HepG2 (cell line): ENCODE results near the gene FAHD2A. TPM values are rescaled to one million over a fixed set of nuclear protein-coding genes. Genes with fewer than 3 reads are reported as not detected.

Experiments
- ATAC-seq: fragments of 200-7000 bp; cut with Tn5 transposase; 3 replicates; pipeline ENCODE4 v1.9.1; 2020; ENCODE audit warnings: mild to moderate bottlenecking, moderate library complexity
- BruUV-seq: library from RNA; stranded (reverse); fragments of 400-500 nt; replicated peaks from 2 replicates; lab custom pipeline; 2021; lab: Mats Ljungman, UMichigan
- CTCF ChIA-PET: fragments of 300-600 bp; formaldehyde crosslinking; extraction: SDS; loops from one replicate; lab custom pipeline; 2021; ENCODE audit warnings: low total read pairs, inconsistent platforms, low intra/inter-chr PET ratio; lab: Yijun Ruan, JAX
- POLR2A ChIA-PET: fragments of 350-600 bp; sonication (Branson Sonifier 250); formaldehyde crosslinking; loops from one replicate; lab custom pipeline; 2020; ENCODE audit warnings: antibody characterized with exemption, inconsistent platforms; lab: Yijun Ruan, JAX
- DNase-seq: peaks from one replicate; pipeline ENCODE4 v3.0.0-alpha.2; 2015; ENCODE audit warnings: low spot score
- FAIRE-seq: peaks from 3 replicates; lab custom pipeline; 2011; peaks lifted over from hg19 to GRCh38; lab: Jason Lieb, UNC
- H2AFZ ChIP-seq: one replicate; pipeline ENCODE4 v1.6.1; 2011; ENCODE audit warnings: low read length, inconsistent platforms
- H3K27ac ChIP-seq: fragments of 300-600 bp; 3 replicates; pipeline ENCODE4 v1.8.0; 2011; ENCODE audit warnings: mixed run types, mild to moderate bottlenecking, mixed read lengths, low read length, inconsistent platforms; ENCODE audit not compliant: insufficient read depth; ENCODE audit errors: extremely low read length
- H3K27me3 ChIP-seq, 2 experiments: fragments of 200-600 bp in 1 of 2; 2 replicates in 1 of 2; 3 replicates in 1 of 2; pipeline versions ENCODE4 v1.6.0 to v1.8.0; 2011; ENCODE audit warnings: low read length in 2 of 2, mild to moderate bottlenecking in 2 of 2, moderate library complexity in 2 of 2, inconsistent platforms in 1 of 2; ENCODE audit not compliant: insufficient read depth in 2 of 2, control insufficient read depth in 1 of 2
- H3K36me3 ChIP-seq, 2 experiments: fragments of 200-600 bp in 1 of 2; replicated peaks in 1 of 2; 2 replicates in 1 of 2; 3 replicates in 1 of 2; pipeline versions ENCODE4 v1.5.1 to v1.8.0; 2011; ENCODE audit warnings: low read length in 2 of 2, inconsistent platforms in 1 of 2; ENCODE audit not compliant: insufficient read depth in 2 of 2, control insufficient read depth in 1 of 2
- H3K4me1 ChIP-seq: 2 replicates; pipeline ENCODE4 v1.5.1; 2012; ENCODE audit warnings: low read length, inconsistent platforms; ENCODE audit not compliant: insufficient read depth
- H3K4me2 ChIP-seq: 2 replicates; pipeline ENCODE4 v1.6.0; 2011; ENCODE audit warnings: low read depth, low read length, inconsistent platforms
- H3K4me3 ChIP-seq, 3 experiments: fragments of 200-600 bp in 1 of 3; sonication (generic), shearing (Covaris generic) in 1 of 3; replicated peaks in 1 of 3; 2 replicates each; pipeline ENCODE4 v1.5.1; 2011 to 2016; ENCODE audit warnings: low read length in 3 of 3, inconsistent platforms in 2 of 3, low read depth in 2 of 3, mild to moderate bottlenecking in 2 of 3, control low read depth in 1 of 3, mixed read lengths in 1 of 3; ENCODE audit not compliant: insufficient read depth in 1 of 3
- H3K79me2 ChIP-seq: one replicate; pipeline ENCODE4 v1.6.1; 2011; ENCODE audit warnings: low read length, inconsistent platforms; ENCODE audit not compliant: insufficient read depth
- H3K9ac ChIP-seq: 2 replicates; pipeline ENCODE4 v1.6.0; 2011; ENCODE audit warnings: mild to moderate bottlenecking, low read depth, low read length, inconsistent platforms; ENCODE audit not compliant: insufficient read depth
- H3K9me3 ChIP-seq: 2 replicates; pipeline ENCODE4 v1.5.1; 2012; ENCODE audit warnings: mild to moderate bottlenecking, low read length
- H4K20me1 ChIP-seq: 2 replicates; pipeline ENCODE4 v1.6.0; 2011; ENCODE audit warnings: inconsistent platforms, mild to moderate bottlenecking, low read length, moderate library complexity; ENCODE audit not compliant: insufficient read depth
- GATA4 ChIP-seq: sonication (generic); IDR thresholded peaks from 2 replicates; pipeline ENCODE4 v1.6.1; 2016; ENCODE audit warnings: antibody characterized with exemption, low read depth, borderline replicate concordance
- ZNF136 ChIP-seq: sonication (generic); formaldehyde crosslinking; IDR thresholded peaks from 2 replicates; pipeline ENCODE4 v1.8.1; 2022; ENCODE audit warnings: low read depth, mild to moderate bottlenecking, moderate library complexity, missing genetic modification reagents
- ZNF331 ChIP-seq: sonication (generic); formaldehyde crosslinking; IDR thresholded peaks from 2 replicates; pipeline ENCODE4 v1.4.0; 2020; ENCODE audit warnings: missing genetic modification reagents
- ZNF550 ChIP-seq: sonication (generic); formaldehyde crosslinking; IDR thresholded peaks from 2 replicates; pipeline ENCODE4 v1.4.0; 2020; ENCODE audit warnings: mild to moderate bottlenecking, missing genetic modification reagents, borderline replicate concordance
- WGBS: methylation state at CpG from one replicate; pipeline ENCODE4 v1.1.6; 2017; ENCODE audit warnings: low lambda C conversion rate; 5-methylcytosine and 5-hydroxymethylcytosine counted together
- in situ Hi-C: cut with HindIII; loops from 2 replicates; pipeline ENCODE4 v1.10.0; 2017; ENCODE audit warnings: low pct_unique_long_range_greater_than_20kb; ENCODE audit not compliant: extremely low pct_ligation_motif_present
- intact Hi-C: fragments of 100-400 bp; cut with micrococcal nuclease; formaldehyde crosslinking; loops from one replicate; pipeline ENCODE4 v1.10.0; 2022; ENCODE audit not compliant: unreplicated experiment
- polyA plus RNA-seq, 8 experiments: library from polyadenylated mRNA; depleted of rRNA in 3 of 8; stranded (reverse) in 7 of 8; unstranded in 1 of 8; fragments of >200 nt; fragmentation: Illumina TruSeq in 4 of 8; extraction: Trizol in 4 of 8; gene quantifications; 2 replicates each; pipeline versions ENCODE4 v1.2.1 to v1.2.3, GENCODE V29; 2011 to 2016; ENCODE audit warnings: low read depth in 4 of 8, missing spikeins in 1 of 8, mixed read lengths in 1 of 8; ENCODE audit not compliant: insufficient read depth in 1 of 8
- total RNA-seq, 5 experiments: library from RNA; depleted of rRNA; stranded (reverse); fragments of >200 nt; fragmentation: Illumina TruSeq; extraction: Trizol; gene quantifications; 2 replicates each; pipeline ENCODE4 v1.2.3, GENCODE V29; 2016; ENCODE audit warnings: low read depth in 1 of 5
- TF ChIP-seq, protein P1 (sequence below): sonication (generic); formaldehyde crosslinking; IDR thresholded peaks from 2 replicates; pipeline ENCODE4 v1.4.0; 2020; ENCODE audit warnings: mild to moderate bottlenecking, low read depth, missing genetic modification reagents
- TF ChIP-seq, protein P2 (sequence below): sonication (generic); formaldehyde crosslinking; IDR thresholded peaks from 2 replicates; pipeline ENCODE4 v1.5.0; 2020; ENCODE audit warnings: mild to moderate bottlenecking, missing genetic modification reagents, borderline replicate concordance

The FAHD2A gene
- total and polyA plus RNA-seq, 2 of the 13 experiments (the other 11 are each of a cell fraction or from before 2014, with no cell fraction given): 34.0 to 44.2 TPM

DNA sequence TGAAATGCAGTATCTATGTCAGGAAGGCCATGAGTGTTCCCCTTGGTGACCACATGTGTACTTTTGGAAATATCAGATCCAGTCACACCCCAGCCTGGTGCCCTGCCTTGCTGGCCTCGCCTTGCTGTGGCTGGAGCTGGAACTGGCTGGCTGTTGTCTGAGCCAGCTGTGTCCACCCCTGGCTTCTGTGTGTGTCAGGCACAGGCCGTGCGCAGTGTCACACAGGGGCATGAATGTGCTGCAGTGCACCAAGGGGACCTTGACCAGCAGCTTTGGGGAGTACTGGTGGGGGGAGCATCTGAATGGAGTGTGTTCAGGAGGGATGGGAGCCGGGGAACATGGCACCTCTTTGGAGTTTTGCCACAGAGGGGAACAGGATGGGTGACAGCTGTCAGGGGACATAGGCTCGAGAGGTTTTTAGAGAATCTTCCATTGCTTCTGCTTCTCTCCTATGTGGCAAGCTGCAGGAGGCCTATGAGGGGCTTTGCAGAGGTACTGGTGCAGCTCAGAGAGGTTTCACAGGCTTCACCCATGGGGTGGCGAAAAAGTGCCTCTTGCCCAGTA is 44.7 kb upstream of the FAHD2A start (continued):
- TF ChIP-seq ZNF550 (CRISPR knock-in tag): no peak

DNA sequence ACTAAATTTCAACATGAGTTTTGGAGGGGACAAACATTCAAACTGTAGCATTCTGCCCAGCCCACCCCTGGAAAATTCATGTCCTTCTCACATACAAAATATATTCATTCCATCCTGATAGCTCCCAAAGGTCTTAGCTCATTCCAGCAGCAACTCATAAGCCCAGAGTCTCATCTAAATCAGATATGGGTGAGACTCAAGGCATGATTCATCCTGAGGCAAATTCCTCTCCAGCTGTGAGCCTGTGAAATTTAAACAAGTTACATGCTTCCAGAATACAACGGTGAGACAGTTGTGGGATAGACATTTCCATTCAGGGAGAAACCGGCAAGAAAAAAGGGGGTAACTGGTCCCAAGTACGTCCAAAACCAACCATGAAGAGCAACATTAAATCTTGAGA is 43.5 kb upstream of the FAHD2A start:
- in situ Hi-C loops: no loop called here
- no peak overlapping the region for H3K4me2 ChIP-seq
- no peak for DNase-seq
- ATAC-seq: no peak
- H3K36me3 ChIP-seq: no peaks in the 10 kb centered on the region
- H3K79me2 ChIP-seq: no peaks in the 10 kb centered on the region
- peaks cover 0 to 11% of the 10 kb centered on the region in 2 experiments; a peak in 2 of 5 replicates for H3K27me3 ChIP-seq
- POLR2A ChIA-PET: no interaction called here
- no peak overlapping the region for H3K9ac ChIP-seq
- intact Hi-C loops: no loop called here
- no peak overlapping the region for H2AFZ ChIP-seq
- H3K9me3 ChIP-seq: no peaks in the 10 kb centered on the region
- TF ChIP-seq ZNF331 (no peak), GATA4 (no peak), ZNF136 (CRISPR knock-in tag) (no peak)
- TF ChIP-seq, protein P1, sequence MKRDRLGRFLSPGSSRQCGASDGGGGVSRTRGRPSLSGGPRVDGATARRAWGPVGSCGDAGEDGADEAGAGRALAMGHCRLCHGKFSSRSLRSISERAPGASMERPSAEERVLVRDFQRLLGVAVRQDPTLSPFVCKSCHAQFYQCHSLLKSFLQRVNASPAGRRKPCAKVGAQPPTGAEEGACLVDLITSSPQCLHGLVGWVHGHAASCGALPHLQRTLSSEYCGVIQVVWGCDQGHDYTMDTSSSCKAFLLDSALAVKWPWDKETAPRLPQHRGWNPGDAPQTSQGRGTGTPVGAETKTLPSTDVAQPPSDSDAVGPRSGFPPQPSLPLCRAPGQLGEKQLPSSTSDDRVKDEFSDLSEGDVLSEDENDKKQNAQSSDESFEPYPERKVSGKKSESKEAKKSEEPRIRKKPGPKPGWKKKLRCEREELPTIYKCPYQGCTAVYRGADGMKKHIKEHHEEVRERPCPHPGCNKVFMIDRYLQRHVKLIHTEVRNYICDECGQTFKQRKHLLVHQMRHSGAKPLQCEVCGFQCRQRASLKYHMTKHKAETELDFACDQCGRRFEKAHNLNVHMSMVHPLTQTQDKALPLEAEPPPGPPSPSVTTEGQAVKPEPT (CRISPR knock-in tag): no peak
- TF ChIP-seq, protein P2, sequence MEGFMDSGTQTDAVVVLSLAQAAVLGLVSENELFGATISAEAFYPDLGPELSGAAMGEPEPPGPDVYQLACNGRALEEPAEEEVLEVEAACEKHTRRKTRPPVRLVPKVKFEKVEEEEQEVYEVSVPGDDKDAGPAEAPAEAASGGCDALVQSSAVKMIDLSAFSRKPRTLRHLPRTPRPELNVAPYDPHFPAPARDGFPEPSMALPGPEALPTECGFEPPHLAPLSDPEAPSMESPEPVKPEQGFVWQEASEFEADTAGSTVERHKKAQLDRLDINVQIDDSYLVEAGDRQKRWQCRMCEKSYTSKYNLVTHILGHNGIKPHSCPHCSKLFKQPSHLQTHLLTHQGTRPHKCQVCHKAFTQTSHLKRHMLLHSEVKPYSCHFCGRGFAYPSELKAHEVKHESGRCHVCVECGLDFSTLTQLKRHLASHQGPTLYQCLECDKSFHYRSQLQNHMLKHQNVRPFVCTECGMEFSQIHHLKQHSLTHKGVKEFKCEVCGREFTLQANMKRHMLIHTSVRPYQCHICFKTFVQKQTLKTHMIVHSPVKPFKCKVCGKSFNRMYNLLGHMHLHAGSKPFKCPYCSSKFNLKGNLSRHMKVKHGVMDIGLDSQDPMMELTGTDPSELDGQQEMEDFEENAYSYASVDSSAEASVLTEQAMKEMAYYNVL (CRISPR knock-in tag): no peak
- CTCF ChIA-PET: no interaction called here
- 25% methylated on average over 3 of the region's 3 CpGs for WGBS
- no peaks in the 10 kb centered on the region for H3K4me1 ChIP-seq
- no peaks in the 10 kb centered on the region for H4K20me1 ChIP-seq
- no peak for FAIRE-seq
- H3K4me3 ChIP-seq: no peak overlapping the region
- H3K27ac ChIP-seq: no peak overlapping the region
- BruUV-seq: no TSS peak
